H1 (cell line): Measurements from ENCODE around the gene SYT14.

Source experiments
- CBX5 ChIP-seq: fragments of 300-800, 300-1000 bp; sonication (generic); IDR thresholded peaks from 2 replicates; pipeline ENCODE4 v1.7.1; 2016; ENCODE audit warnings: antibody characterized with exemption, low read length, low read depth
- CREB1 ChIP-seq: IDR thresholded peaks from 2 replicates; pipeline ENCODE4 v1.6.1; 2012; ENCODE audit warnings: inconsistent platforms
- SIX5 ChIP-seq: IDR thresholded peaks from 2 replicates; pipeline ENCODE4 v1.6.1; 2011; ENCODE audit warnings: mild to moderate bottlenecking, low read depth, low read length
- TF ChIP-seq, protein P1 (sequence below), 3 experiments: IDR thresholded peaks; 1 replicate in 2 of 3; 2 replicates in 1 of 3; pipeline versions ENCODE4 v1.5.1 to v1.6.1; 2011; ENCODE audit warnings: low read length in 3 of 3, mild to moderate bottlenecking in 3 of 3, inconsistent platforms in 2 of 3, low read depth in 1 of 3, moderate library complexity in 1 of 3; ENCODE audit not compliant: insufficient read depth in 1 of 3; ENCODE audit errors: control extremely low read depth in 1 of 3

DNA sequence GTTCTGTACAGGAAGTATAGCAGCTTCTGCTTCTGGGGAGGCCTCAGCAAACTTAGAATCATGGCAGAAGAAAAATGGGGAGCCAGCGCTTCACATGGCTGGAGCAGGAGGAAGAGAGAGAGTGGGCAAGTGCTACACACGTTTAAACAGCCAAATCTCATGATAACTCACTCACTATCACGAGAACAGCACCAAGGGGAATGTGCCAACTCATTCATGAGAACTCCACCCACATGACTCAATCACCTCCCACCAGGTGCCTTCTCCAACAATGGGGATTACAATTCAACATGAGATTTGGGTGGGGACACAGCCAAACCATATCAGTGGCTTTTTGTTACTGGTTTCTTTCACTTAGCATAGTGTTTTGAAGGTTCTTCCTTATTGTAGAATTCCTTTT, 138.6 kb downstream of the SYT14 start:
- TF ChIP-seq CREB1 (no peak), CBX5 (no peak), SIX5 (no peak)
- TF ChIP-seq, protein P1, sequence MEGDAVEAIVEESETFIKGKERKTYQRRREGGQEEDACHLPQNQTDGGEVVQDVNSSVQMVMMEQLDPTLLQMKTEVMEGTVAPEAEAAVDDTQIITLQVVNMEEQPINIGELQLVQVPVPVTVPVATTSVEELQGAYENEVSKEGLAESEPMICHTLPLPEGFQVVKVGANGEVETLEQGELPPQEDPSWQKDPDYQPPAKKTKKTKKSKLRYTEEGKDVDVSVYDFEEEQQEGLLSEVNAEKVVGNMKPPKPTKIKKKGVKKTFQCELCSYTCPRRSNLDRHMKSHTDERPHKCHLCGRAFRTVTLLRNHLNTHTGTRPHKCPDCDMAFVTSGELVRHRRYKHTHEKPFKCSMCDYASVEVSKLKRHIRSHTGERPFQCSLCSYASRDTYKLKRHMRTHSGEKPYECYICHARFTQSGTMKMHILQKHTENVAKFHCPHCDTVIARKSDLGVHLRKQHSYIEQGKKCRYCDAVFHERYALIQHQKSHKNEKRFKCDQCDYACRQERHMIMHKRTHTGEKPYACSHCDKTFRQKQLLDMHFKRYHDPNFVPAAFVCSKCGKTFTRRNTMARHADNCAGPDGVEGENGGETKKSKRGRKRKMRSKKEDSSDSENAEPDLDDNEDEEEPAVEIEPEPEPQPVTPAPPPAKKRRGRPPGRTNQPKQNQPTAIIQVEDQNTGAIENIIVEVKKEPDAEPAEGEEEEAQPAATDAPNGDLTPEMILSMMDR (IDR thresholded peaks at IDR 0.05; ENCODE audit: control extremely low read depth in 1 of 3, insufficient read depth in 1 of 3, low read depth in 1 of 3, low read length in 3 of 3) = no peak
